A549 (cell line): ENCODE results near the gene TESK2. TPM values are rescaled to one million over a fixed set of nuclear protein-coding genes. Genes with fewer than 3 reads are reported as not detected.

ENCODE experiments used
- ATAC-seq, 2 experiments: fragments of 200-7000 bp in 1 of 2; fragments of >200 bp in 1 of 2; cut with Nextera tagmentation in 1 of 2; cut with Tn5 transposase in 1 of 2; 3 replicates each; pipeline versions ENCODE4 v1.8.0 to v1.9.1; 2018 to 2020; ENCODE audit warnings: mild to moderate bottlenecking in 1 of 2, moderate library complexity in 1 of 2
- CTCF ChIA-PET: fragments of 300-600 bp; sonication (Branson Sonifier 250); formaldehyde crosslinking; extraction: SDS; loops from one replicate; lab custom pipeline; 2021; ENCODE audit warnings: antibody characterized with exemption, inconsistent platforms; lab: Yijun Ruan, JAX
- POLR2A ChIA-PET: fragments of 350-600 bp; formaldehyde crosslinking; extraction: SDS; loops from one replicate; lab custom pipeline; 2021; ENCODE audit warnings: antibody characterized with exemption, inconsistent platforms; lab: Yijun Ruan, JAX
- DNase-seq, 2 experiments: peaks; one replicate each; pipeline versions ENCODE4 v3.0.0 to v3.0.0-alpha.2; 2011 to 2016; ENCODE audit warnings: low read depth in 1 of 2, low spot score in 1 of 2
- FAIRE-seq: peaks from 2 replicates; lab custom pipeline; 2011; peaks lifted over from hg19 to GRCh38; lab: Jason Lieb, UNC
- H3K27ac ChIP-seq, 2 experiments: fragments of >200 bp; sonication (Bioruptor Twin); formaldehyde crosslinking; 3 replicates each; pipeline ENCODE4 v1.5.1; 2016 to 2017
- H3K4me1 ChIP-seq: fragments of >200 bp; sonication (Bioruptor Twin); formaldehyde crosslinking; 3 replicates; pipeline ENCODE4 v1.6.1; 2016
- H3K4me2 ChIP-seq: fragments of >200 bp; sonication (Bioruptor Twin); formaldehyde crosslinking; 3 replicates; pipeline ENCODE4 v1.6.1; 2016
- H3K4me3 ChIP-seq: fragments of >200 bp; sonication (Bioruptor Twin); formaldehyde crosslinking; 3 replicates; pipeline ENCODE4 v1.5.1; 2016
- H3K9me3 ChIP-seq: fragments of >200 bp; sonication (Bioruptor Twin); formaldehyde crosslinking; 3 replicates; pipeline ENCODE4 v1.6.1; 2016
- CBX2 ChIP-seq: fragments of 200-600 bp; sonication (generic); IDR thresholded peaks from 2 replicates; pipeline ENCODE4 v1.6.1; 2016; ENCODE audit warnings: low read depth, mild to moderate bottlenecking, borderline replicate concordance
- E2F6 ChIP-seq: IDR thresholded peaks from 2 replicates; pipeline ENCODE4 v1.6.1; 2012; ENCODE audit warnings: low read depth, borderline replicate concordance
- ELK1 ChIP-seq: fragments of 150-350 bp; IDR thresholded peaks from 2 replicates; pipeline ENCODE4 v1.6.1; 2014; ENCODE audit warnings: low read depth, mild to moderate bottlenecking, low read length
- EP300 ChIP-seq, 2 experiments: fragments of >200 bp; sonication (Bioruptor Twin); formaldehyde crosslinking; IDR thresholded peaks; 2 replicates in 1 of 2; 3 replicates in 1 of 2; pipeline ENCODE4 v1.6.1; 2016 to 2017
- HES2 ChIP-seq: fragments of >200 bp; sonication (Bioruptor Twin); formaldehyde crosslinking; IDR thresholded peaks from 2 replicates; pipeline ENCODE4 v1.6.1; 2016
- JUN ChIP-seq, 2 experiments: fragments of >200 bp; sonication (Bioruptor Twin); formaldehyde crosslinking; IDR thresholded peaks; 2 replicates in 1 of 2; 3 replicates in 1 of 2; pipeline ENCODE4 v1.6.1; 2016 to 2017
- KDM5A ChIP-seq: fragments of 200-600 bp; sonication (generic); IDR thresholded peaks from 2 replicates; pipeline ENCODE4 v1.6.1; 2016; ENCODE audit warnings: antibody characterized with exemption, mild to moderate bottlenecking
- MAX ChIP-seq: IDR thresholded peaks from 2 replicates; pipeline ENCODE4 v1.6.1; 2012
- MYC ChIP-seq: IDR thresholded peaks from 2 replicates; pipeline ENCODE4 v1.6.1; 2012; ENCODE audit warnings: mild to moderate bottlenecking, inconsistent platforms, low read length, improper control_type of control experiment, borderline replicate concordance
- NPAS2 ChIP-seq: fragments of 250-450 bp; sonication (Bioruptor Pico); IDR thresholded peaks from 2 replicates; pipeline ENCODE4 v1.8.0; 2022; ENCODE audit warnings: mild to moderate bottlenecking, moderate library complexity, borderline replicate concordance
- PBX3 ChIP-seq: IDR thresholded peaks from 2 replicates; pipeline ENCODE4 v1.6.1; 2012
- POLR2A ChIP-seq: IDR thresholded peaks from 2 replicates; pipeline ENCODE4 v1.6.1; 2012; ENCODE audit warnings: mild to moderate bottlenecking, low read length
- POLR2AphosphoS2 ChIP-seq: conservative IDR thresholded peaks from 2 replicates; pipeline ENCODE4 v1.6.1; 2012; ENCODE audit warnings: low read length, improper control_type of control experiment, inconsistent platforms
- RCOR1 ChIP-seq: fragments of 150-350 bp; IDR thresholded peaks from 2 replicates; pipeline ENCODE4 v1.6.1; 2014; ENCODE audit warnings: antibody characterized with exemption, low read length, low read depth
- ZC3H11A ChIP-seq: fragments of 450-650 bp; IDR thresholded peaks from 2 replicates; pipeline ENCODE4 v1.6.1; 2014; ENCODE audit warnings: antibody characterized with exemption, mild to moderate bottlenecking
- ZSCAN20 ChIP-seq: fragments of 250-450 bp; sonication (Bioruptor Pico); IDR thresholded peaks from 2 replicates; pipeline ENCODE4 v1.8.0; 2022; ENCODE audit warnings: mild to moderate bottlenecking, moderate library complexity
- WGBS: methylation state at CpG from one replicate; pipeline ENCODE4 v1.1.6; 2017; ENCODE audit errors: missing lambda C conversion rate; 5-methylcytosine and 5-hydroxymethylcytosine counted together
- polyA plus RNA-seq, 4 experiments: library from polyadenylated mRNA; depleted of rRNA in 3 of 4; stranded (reverse); fragments of >200 nt; fragmentation: RNase III in 1 of 4; extraction: RNeasy Plus Mini Kit Qiagen cat#74134 plus additional on column Dnase treatment in 1 of 4; gene quantifications; 2 replicates in 3 of 4; 3 replicates in 1 of 4; pipeline ENCODE4 v1.2.3, GENCODE V29; 2011 to 2017

The TESK2 gene
- polyA plus RNA-seq, 2 of the 4 experiments (the other 2 are of a cell fraction) = 0.22 to 0.48 TPM

GRCh38 chr1:45327644-45328515 lies 163.1 kb downstream of the TESK2 start:
- TF ChIP-seq JUN (IDR thresholded peaks at IDR 0.05) (no peak), NPAS2 (CRISPR knock-in tag) (no peak), POLR2AphosphoS2 (no peak), ZC3H11A (no peak), ZSCAN20 (no peak)
- no peak for DNase-seq
- H3K4me2 ChIP-seq = peak overlapping the region; percentile 93
- H3K4me1 ChIP-seq = peaks cover 36% of the 10 kb centered on the region
- no peak for FAIRE-seq
- H3K9me3 ChIP-seq = no peaks in the 10 kb centered on the region
- peak; percentile 30 to 39; a peak in 3 of 6 replicates for ATAC-seq
- POLR2A ChIA-PET = interaction anchor here (1.3 to 4.0 kb wide), 3 partner anchors 13 to 25 kb away, joined by 3 to 29 read pairs (median 7); partner anchors contain the start of genes MUTYH and TOE1
- WGBS = 73% methylated on average over 3 of the region's 19 CpGs
- CTCF ChIA-PET = no interaction called here
- no peak overlapping the region for H3K4me3 ChIP-seq
- H3K27ac ChIP-seq = peak overlapping the region in 1 of 2 experiments; percentile 95; a peak in 2 of 6 replicates

GRCh38 chr1:45326627-45327623 lies 164.0 kb downstream of the TESK2 start, which contains the start of gene HPDL:
Gene HPDL (plus strand): TSS chr1:45326895. CDS start chr1:45327149, 254 bp downstream.
- H3K4me2 ChIP-seq = peak within 1 kb of the TSS; percentile 93
- H3K4me3 ChIP-seq = peak within 1 kb of the TSS; percentile 49

More at GRCh38 chr1:45326627-45327623, 164.0 kb downstream of the TESK2 start, which contains the start of gene HPDL:
- WGBS = 77% methylated on average over 41 of the region's 96 CpGs
- ChIA-PET CTCF (interaction anchor here (0.9 to 1.5 kb wide), 4 partner anchors 18 to 312 kb away, joined by 3 to 4 read pairs (median 3); partner anchors contain the start of gene TESK2), POLR2A (interaction anchor here (2.4 to 4.0 kb wide), 2 partner anchors 13 to 23 kb away, joined by 7 to 29 read pairs; partner anchors contain the start of genes MUTYH and TOE1)
- Histone ChIP-seq H3K27ac (peak within 1 kb of the TSS; percentile 71 to 95), H3K4me1 (peaks cover 36% of the 10 kb centered on the region), H3K9me3 (no peaks in the 10 kb centered on the region)
- DNase-seq (peak; percentile 45 to 58), FAIRE-seq (no peak), ATAC-seq (peak; percentile 80 to 85)
- TF ChIP-seq CBX2 = no peak
- TF ChIP-seq POLR2A = peak; percentile 42
- no peak for TF ChIP-seq RCOR1
- TF ChIP-seq E2F6 = peak; percentile 76
- no peak; the same call in 1 of the 2 replicates for TF ChIP-seq MYC
- TF ChIP-seq ZC3H11A = no peak
- TF ChIP-seq KDM5A = no peak
- peak; percentile 86 for TF ChIP-seq MAX
- TF ChIP-seq PBX3 = no peak
- no peak for TF ChIP-seq HES2
- no peak for TF ChIP-seq EP300 (IDR thresholded peaks at IDR 0.05)
- no peak for TF ChIP-seq ELK1
